Mesothelial cell of epicardium (in vitro differentiated cells): ENCODE results near the gene RSBN1. TPM values are rescaled to one million over a fixed set of nuclear protein-coding genes. Genes with fewer than 3 reads are reported as not detected.

ENCODE experiments used
- DNase-seq, 2 experiments: peaks; one replicate each; pipeline ENCODE4 v3.0.0; 2021; ENCODE audit warnings: low spot score in 2 of 2; ENCODE audit not compliant: unreplicated experiment in 2 of 2
- H3K27ac Mint-ChIP-seq: 2 replicates; pipeline ENCODE4 v1.8.0; 2021; ENCODE audit warnings: mixed read lengths
- H3K27me3 Mint-ChIP-seq: 2 replicates; pipeline ENCODE4 v1.8.0; 2021; ENCODE audit warnings: low read depth, mixed read lengths
- H3K36me3 Mint-ChIP-seq: 2 replicates; pipeline ENCODE4 v1.8.0; 2021; ENCODE audit warnings: mixed read lengths
- H3K4me1 Mint-ChIP-seq: 2 replicates; pipeline ENCODE4 v1.8.0; 2021; ENCODE audit warnings: mixed read lengths
- H3K4me3 Mint-ChIP-seq: 2 replicates; pipeline ENCODE4 v1.8.0; 2021; ENCODE audit warnings: mild to moderate bottlenecking, moderate library complexity, mixed read lengths
- H3K9me3 Mint-ChIP-seq: 2 replicates; pipeline ENCODE4 v1.8.0; 2021; ENCODE audit warnings: mixed read lengths
- CTCF ChIP-seq: fragments of 200-600 bp; sonication (generic); IDR thresholded peaks from one replicate; pipeline ENCODE4 v1.5.0; 2021; ENCODE audit warnings: antibody characterized with exemption; ENCODE audit not compliant: unreplicated experiment
- total RNA-seq: library from RNA; stranded (reverse); gene quantifications from 3 replicates; pipeline ENCODE4 v1.2.1, GENCODE V29; 2021

RSBN1 gene
- total RNA-seq, 1 donor from 2014 or later: 23.7 TPM

GRCh38 chr1:113811156-113811887 is 954 bp downstream of the RSBN1 start:
- DNase-seq: peak in 1 of 2 experiments; percentile 42
- H3K36me3 Mint-ChIP-seq: peaks cover 8% of the 10 kb centered on the region

DNA sequence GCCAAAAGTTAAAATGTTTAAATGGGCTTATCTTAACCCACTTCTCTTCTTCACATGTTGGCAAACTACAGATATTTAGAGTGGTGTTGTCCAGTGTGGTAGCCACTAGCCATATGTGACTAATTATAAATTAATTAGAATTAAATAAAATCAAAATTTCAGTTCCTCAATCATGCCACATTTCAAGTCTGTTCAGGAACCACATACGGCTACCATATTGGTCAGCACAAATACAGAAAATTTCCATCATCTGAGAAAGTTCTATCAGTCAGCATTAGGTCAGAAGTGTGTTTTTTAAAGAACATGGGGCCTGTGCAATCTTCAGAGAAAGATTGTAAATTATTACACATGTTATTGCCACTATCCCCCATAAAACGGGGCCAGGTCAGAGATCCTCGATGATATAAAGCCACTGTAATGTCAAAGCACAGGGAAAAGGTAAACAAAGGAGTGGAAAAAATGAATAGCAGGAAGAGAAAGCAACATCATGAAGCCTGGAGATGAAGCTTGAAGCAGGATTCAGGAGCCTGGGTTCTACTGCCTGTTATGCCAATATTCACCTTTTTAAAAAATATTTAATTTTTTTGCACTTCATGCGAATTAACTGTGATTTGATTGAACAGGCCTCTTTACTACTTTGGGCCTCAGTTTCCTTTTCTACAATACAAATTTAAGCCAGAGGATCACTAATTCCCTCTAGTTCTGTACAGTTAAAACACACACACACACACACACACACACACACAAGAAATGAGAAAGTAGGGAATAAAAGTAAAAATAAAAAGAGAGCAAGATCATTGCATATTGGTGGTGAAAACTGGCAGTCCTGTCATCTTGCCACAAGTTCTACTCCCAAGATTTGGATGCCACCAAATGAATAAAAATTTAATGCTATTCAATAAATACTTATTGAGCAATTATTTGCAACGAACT is 2.3 kb downstream of the RSBN1 start:
- no peak for DNase-seq
- Mint-ChIP-seq H3K36me3 (peaks cover 19% of the 10 kb centered on the region), H3K4me1 (peaks cover 23% of the 10 kb centered on the region), H3K27me3 (no peaks in the 10 kb centered on the region), H3K27ac (peak overlapping the region; percentile 60), H3K9me3 (peaks cover 4% of the 10 kb centered on the region), H3K4me3 (peak overlapping the region; percentile 98)
- no peak for TF ChIP-seq CTCF

More at GRCh38 chr1:113811156-113811887, 954 bp downstream of the RSBN1 start:
- Mint-ChIP-seq H3K4me3 (peak overlapping the region; percentile 98), H3K27me3 (no peaks in the 10 kb centered on the region), H3K9me3 (peaks cover 4% of the 10 kb centered on the region), H3K4me1 (peaks cover 18% of the 10 kb centered on the region), H3K27ac (peak overlapping the region; percentile 98)
- no peak for TF ChIP-seq CTCF

- no peak for TF ChIP-seq CTCF
- H3K9me3 Mint-ChIP-seq: peaks cover 4% of the 10 kb centered on the region
- H3K27me3 Mint-ChIP-seq: no peaks in the 10 kb centered on the region
- no peak overlapping the region for H3K27ac Mint-ChIP-seq
- H3K4me3 Mint-ChIP-seq: no peak overlapping the region
- DNase-seq: no peak
- H3K36me3 Mint-ChIP-seq: peaks cover 19% of the 10 kb centered on the region
- peaks cover 30% of the 10 kb centered on the region for H3K4me1 Mint-ChIP-seq
Observed at GRCh38 chr1:113808450-113809195, 3.7 kb downstream of the RSBN1 start.

DNA sequence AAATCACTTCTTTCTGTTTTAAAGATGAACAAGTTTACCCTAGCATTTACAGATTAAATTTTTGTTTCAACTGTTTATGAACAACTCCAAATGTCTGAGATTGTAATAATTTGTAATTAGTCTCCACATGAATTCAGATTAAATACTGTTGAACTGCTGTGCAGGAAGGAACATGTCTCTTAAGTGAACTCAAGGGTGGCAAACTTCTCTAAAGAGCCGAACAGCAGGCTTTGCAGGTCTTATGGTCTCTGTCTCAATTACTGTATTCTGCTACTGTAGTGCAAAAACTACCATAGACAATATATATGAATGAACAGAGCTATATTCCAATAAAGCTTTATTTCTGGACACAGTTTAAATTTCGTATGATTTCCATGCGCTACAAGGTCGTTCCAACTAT is 6.6 kb downstream of the RSBN1 start:
- no peak overlapping the region for H3K27ac Mint-ChIP-seq
- peaks cover 30% of the 10 kb centered on the region for H3K4me1 Mint-ChIP-seq
- H3K36me3 Mint-ChIP-seq: peaks cover 27% of the 10 kb centered on the region
- no peaks in the 10 kb centered on the region for H3K27me3 Mint-ChIP-seq
- no peak for DNase-seq
- H3K4me3 Mint-ChIP-seq: no peak overlapping the region
- H3K9me3 Mint-ChIP-seq: peaks cover 13% of the 10 kb centered on the region
- no peak for TF ChIP-seq CTCF

DNA sequence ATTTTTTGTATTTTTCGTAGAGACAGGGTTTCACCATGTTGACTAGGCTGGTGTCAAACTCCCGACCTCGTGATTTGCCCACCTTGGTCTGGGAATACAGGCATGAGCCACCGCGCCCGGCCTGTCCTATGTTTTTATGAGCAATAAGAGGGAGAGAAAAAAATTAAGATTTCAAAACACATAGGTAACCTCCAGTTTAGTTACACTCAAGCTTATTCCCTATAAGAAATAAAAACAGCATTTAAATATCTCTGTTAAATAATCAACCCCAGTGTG is 7.1 kb downstream of the RSBN1 start:
- Mint-ChIP-seq H3K27me3 (no peaks in the 10 kb centered on the region), H3K9me3 (peaks cover 13% of the 10 kb centered on the region), H3K4me3 (no peak overlapping the region), H3K27ac (peak overlapping the region; percentile 34), H3K36me3 (peaks cover 27% of the 10 kb centered on the region), H3K4me1 (peaks cover 30% of the 10 kb centered on the region)
- DNase-seq: no peak
- TF ChIP-seq CTCF: no peak
